Activated gamma-delta T cell treated with anti-CD3 and anti-CD28 coated beads, Interleukin-2, amount 50 U/mL, for 16 hours (primary cell): ENCODE data around the gene SORCS2.

Experiments
- DNase-seq: peaks from one replicate; pipeline ENCODE4 v3.0.0-alpha.2; 2020; ENCODE audit warnings: low read depth

Gene SORCS2

GRCh38 chr4:7780751-7781348 lies 588.5 kb downstream of the SORCS2 start:
- no peak for DNase-seq

DNA sequence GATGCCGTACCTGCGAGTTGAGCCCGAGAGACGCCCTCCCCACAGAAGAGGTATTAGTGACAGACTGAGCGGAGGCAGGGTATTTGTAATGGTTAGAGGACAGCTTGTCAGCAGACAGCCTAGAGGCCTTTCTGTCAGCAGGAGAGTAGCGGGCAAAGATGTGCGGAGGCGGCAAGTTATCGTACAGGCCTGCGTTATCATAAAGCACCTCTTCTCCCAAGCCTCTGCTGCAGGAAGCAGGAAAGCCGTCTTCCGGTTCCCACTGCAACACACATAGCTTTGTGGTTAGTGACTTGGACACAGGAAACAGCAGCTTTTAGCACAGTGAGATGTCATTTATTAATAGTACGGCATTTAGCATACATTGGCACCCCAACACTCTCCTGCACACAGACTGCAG lies 589.0 kb downstream of the SORCS2 start:
- no peak for DNase-seq

GRCh38 chr4:7781993-7782392 lies 589.7 kb downstream of the SORCS2 start:
- no peak for DNase-seq

DNA sequence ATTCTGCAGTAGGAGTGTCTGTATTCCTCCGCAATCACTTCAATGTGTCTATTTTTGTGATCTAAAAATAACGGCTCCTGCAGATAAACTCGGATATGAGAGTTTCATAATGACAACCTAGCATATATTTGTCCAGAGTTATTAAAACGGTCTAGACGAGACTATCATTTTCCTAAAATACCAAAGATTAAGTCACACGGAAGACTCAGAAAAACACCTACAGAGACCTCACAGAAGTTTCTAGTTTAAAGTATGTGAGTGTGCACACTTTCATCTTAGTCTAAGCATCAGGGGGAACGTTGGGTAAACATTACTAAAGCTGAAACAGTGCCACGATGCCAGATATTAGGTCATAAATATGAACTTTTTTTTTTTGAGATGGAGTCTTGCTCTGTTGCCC lies 590.4 kb downstream of the SORCS2 start:
- DNase-seq = no peak

DNA sequence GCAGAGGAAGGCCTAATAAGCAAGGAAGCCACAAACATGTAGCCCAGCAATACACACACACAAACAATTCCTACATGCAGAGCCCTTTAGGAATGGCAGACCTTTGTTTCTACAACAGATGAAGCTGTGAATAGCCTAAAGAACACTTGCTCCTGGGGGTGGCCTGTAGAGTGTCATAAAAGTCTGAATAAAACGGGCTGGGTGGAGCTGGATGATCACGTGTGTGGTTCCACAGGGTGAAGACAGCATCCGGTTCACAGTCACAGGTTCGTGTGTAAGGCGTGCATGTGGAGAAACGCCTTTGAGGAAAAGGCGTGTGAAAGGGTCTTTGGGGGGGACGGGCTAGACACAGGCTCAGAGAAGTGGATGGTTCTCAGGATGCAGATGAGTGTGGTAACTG lies 591.2 kb downstream of the SORCS2 start:
- DNase-seq = no peak

GRCh38 chr4:7784131-7784870 lies 592.0 kb downstream of the SORCS2 start:
- DNase-seq = no peak

DNA sequence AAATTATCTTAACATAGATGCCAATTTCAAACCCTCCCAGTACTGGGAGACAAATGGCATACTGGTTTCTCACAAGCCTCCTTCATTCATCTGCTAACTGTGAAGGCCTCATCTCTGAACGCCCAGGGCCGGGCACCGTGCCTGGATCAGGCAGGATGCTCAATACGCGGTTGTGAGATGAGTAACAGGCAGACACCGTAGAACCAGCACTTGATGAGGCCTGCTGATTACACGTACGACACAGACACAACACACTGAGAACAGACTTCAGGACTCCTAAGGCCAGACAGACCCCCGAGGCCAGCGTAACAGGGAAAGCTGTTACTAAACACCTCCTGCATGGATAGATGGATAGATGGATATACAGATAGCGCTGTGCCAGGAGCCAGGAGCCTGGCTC lies 592.7 kb downstream of the SORCS2 start:
- no peak for DNase-seq

DNA sequence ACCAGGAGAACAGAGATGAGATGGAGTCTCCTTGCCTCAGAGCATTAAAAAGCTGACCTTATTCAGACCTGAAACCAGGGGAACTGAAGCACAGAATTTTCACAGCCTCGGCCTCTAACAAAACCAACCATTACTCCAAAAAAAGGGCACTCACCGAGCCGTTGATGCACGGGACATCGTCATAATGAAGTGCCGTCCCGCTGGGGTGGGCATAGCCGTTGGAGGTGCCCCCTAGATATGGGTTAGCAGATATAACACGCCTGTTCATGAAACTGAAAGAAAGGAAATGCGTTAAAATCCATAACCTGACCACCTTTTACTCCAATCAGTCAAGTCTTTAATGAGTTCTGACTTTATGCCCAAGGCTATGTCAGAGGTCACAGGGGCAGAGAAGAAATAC lies 593.7 kb downstream of the SORCS2 start:
- no peak for DNase-seq

- no peak for DNase-seq
Measured at GRCh38 chr4:7786517-7786916, 594.2 kb downstream of the SORCS2 start.

DNA sequence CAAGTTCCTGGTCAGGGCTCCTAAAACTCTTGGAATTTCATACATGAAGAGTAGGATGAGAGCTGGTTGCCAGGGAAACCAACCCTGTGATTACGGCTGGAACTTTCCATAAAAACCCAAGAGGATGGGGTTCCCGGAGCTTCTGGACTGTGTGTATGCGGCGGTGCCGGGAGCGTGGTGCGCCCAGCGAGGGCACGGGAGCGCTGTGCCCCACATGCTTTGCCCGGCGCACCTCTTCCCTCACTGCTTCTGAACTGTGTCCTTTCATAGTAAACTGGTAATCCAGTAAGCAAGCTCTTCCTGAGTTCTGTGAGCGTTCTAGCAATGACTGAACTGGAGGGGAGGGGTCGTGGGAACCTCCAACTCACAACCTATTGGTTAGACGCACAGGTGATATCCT lies 594.7 kb downstream of the SORCS2 start:
- no peak for DNase-seq

DNA sequence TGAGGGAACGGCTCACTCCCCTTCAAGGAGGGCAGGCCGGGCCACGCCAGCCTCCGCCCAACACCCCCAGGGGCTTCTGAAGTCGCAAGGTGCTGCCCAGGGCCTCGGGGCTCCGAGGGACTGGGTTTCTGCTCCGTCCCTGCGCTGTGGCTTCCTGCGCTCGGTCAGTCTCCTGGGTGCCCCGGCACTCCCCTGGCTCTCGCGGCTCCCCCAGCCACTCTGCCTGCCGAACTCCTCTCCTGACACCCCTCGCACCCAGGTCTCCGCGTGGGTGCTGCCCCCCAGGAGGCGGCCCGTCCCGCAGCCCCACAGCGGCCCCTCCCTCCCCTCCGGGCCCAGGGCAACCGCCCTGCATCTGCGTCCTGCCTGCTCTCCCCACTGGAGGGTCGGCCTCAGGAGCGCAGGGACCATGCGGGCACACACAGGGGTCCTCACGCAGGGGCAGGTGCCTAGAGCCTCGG lies 595.4 kb downstream of the SORCS2 start:
- no peak for DNase-seq

- no peak for DNase-seq
Measured at GRCh38 chr4:7788193-7788592, 595.9 kb downstream of the SORCS2 start.

DNA sequence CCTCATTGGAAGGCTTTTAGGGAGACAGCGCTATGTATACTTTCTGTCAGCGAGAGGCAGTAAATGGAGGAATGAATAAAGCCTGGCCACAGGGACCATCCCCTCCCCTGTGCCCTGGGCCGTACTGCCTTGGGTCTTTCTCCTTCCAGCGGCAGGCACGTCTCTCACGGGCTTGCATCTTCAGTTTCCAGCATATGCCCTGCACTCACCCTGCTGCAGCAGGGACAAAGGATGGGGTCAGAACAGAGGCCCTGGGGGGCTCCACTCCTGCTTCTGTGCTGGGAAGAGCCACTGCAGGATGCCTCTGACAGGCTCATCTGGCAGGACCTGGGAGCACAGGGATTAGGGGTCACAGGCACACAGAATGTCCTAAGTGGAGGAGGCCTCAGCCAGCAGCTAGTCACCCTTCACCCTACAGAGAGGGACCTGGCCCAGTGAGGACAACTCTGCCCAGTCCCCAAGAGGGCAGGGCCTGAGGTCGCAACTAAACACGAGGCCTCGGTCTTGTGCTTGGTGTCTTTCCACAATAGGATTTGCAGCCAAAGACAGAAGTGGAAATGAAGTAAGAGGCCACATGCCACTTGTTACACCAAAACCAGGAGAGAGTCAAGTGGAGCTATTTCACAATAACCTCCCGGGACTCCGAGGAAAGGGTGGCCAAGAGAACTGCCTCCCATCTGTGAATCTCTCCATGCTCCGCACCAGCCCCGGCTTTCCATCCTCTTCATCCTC lies 596.5 kb downstream of the SORCS2 start:
- DNase-seq = no peak

- no peak for DNase-seq
Measured at GRCh38 chr4:7790023-7790422, 597.7 kb downstream of the SORCS2 start.

DNA sequence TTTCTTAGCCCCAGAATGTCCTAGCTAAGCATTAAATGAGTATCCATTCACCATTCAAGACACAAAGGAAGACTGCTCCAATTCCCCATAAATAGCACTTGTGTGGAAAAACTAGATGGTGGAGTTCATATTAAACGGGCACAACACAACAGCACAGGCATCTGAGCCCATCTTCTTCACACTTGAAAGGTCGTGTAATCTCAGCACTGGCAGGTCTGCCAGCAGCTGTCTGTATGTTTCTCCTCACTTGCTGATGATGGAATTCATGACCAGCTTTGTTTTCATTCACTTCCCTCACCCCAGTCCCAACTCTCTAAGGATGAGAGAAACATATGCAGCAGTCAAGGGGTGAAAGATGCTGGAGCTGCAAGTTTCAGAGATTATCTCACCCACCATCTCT lies 598.7 kb downstream of the SORCS2 start:
- DNase-seq = no peak
